Measurements from ENCODE around the gene ZNF608. TPM values are rescaled to one million over a fixed set of nuclear protein-coding genes. Genes with fewer than 3 reads are reported as not detected.

Gene ZNF608
- total RNA-seq, 1 donor from 2014 or later, result 32.1 TPM

- H3K27me3 ChIP-seq, result no peaks in the 10 kb centered on the region
- H3K4me1 ChIP-seq, result peaks cover 42% of the 10 kb centered on the region
- DNase-seq, result no peak
- H3K9me3 ChIP-seq, result no peaks in the 10 kb centered on the region
- peak overlapping the region; percentile 31 for H3K27ac ChIP-seq
- H3K36me3 ChIP-seq, result no peaks in the 10 kb centered on the region
- peak overlapping the region; percentile 31 for H3K4me3 ChIP-seq
- ATAC-seq, result no peak
- TF ChIP-seq CTCF (IDR thresholded peaks at IDR 0.05), result no peak
- intact Hi-C loops (cut with DNase I), result no loop called here
These were observed 11.8 kb downstream of the ZNF608 start for GRCh38 chr5:124734574-124735168.

- Histone ChIP-seq H3K4me1 (peaks cover 34% of the 10 kb centered on the region), H3K27me3 (no peaks in the 10 kb centered on the region)
- no peak for TF ChIP-seq CTCF (IDR thresholded peaks at IDR 0.05)
These were observed 13.1 kb downstream of the ZNF608 start for GRCh38 chr5:124733329-124733650.

GRCh38 chr5:124732428-124733328, 13.8 kb downstream of the ZNF608 start:
- no peak for TF ChIP-seq CTCF (IDR thresholded peaks at IDR 0.05)
- Histone ChIP-seq H3K4me1 (peaks cover 31% of the 10 kb centered on the region), H3K4me3 (no peak overlapping the region), H3K9me3 (no peaks in the 10 kb centered on the region), H3K27ac (no peak overlapping the region), H3K36me3 (no peaks in the 10 kb centered on the region), H3K27me3 (no peaks in the 10 kb centered on the region)
- ATAC-seq, result no peak
- no peak for DNase-seq
- intact Hi-C loops (cut with DNase I), result no loop called here

More at GRCh38 chr5:124733329-124733650, 13.1 kb downstream of the ZNF608 start:
- ATAC-seq (no peak), DNase-seq (no peak)
- Histone ChIP-seq H3K36me3 (no peaks in the 10 kb centered on the region), H3K9me3 (no peaks in the 10 kb centered on the region), H3K4me3 (no peak overlapping the region), H3K27ac (no peak overlapping the region)
- intact Hi-C loops (cut with DNase I), result no loop called here

- ATAC-seq, result no peak
- TF ChIP-seq CTCF (IDR thresholded peaks at IDR 0.05), result no peak
- Histone ChIP-seq H3K27me3 (no peaks in the 10 kb centered on the region), H3K9me3 (no peaks in the 10 kb centered on the region), H3K4me1 (peaks cover 19% of the 10 kb centered on the region), H3K27ac (no peak overlapping the region), H3K4me3 (no peak overlapping the region), H3K36me3 (no peaks in the 10 kb centered on the region)
- no peak for DNase-seq
- intact Hi-C loops (cut with DNase I), result no loop called here
These were observed 16.1 kb downstream of the ZNF608 start for GRCh38 chr5:124730381-124730780.

- Histone ChIP-seq H3K27me3 (no peaks in the 10 kb centered on the region), H3K4me1 (peaks cover 19% of the 10 kb centered on the region), H3K4me3 (no peak overlapping the region), H3K27ac (no peak overlapping the region), H3K36me3 (no peaks in the 10 kb centered on the region), H3K9me3 (no peaks in the 10 kb centered on the region)
- DNase-seq (no peak), ATAC-seq (no peak)
- intact Hi-C loops (cut with DNase I), result no loop called here
- no peak for TF ChIP-seq CTCF (IDR thresholded peaks at IDR 0.05)
These were observed 16.6 kb downstream of the ZNF608 start for GRCh38 chr5:124729720-124730359.
